Endothelial cell of umbilical vein (primary cell): ENCODE results near the gene FAM180B. TPM values are rescaled to one million over a fixed set of nuclear protein-coding genes. Genes with fewer than 3 reads are reported as not detected.
A peak's percentile ranks its signal among the peaks of the same experiment; 100 is the strongest.
"Not testable (repeated sequence)": the region's sequence is repeated elsewhere in the genome, so short reads cannot be mapped to it uniquely, and the experiment has no call there.

Experiments
- BruUV-seq: library from RNA; stranded (reverse); fragments of 400-500 nt; replicated peaks from 2 replicates; lab custom pipeline; 2021; lab: Mats Ljungman, UMichigan
- CTCF ChIA-PET: fragments of 300-600, 350-600 bp; sonication (Branson Sonifier 250); formaldehyde crosslinking; loops from one replicate; lab custom pipeline; 2021; ENCODE audit warnings: antibody characterized with exemption, inconsistent platforms; lab: Charles Lee
- POLR2A ChIA-PET: fragments of 300-600, 350-600 bp; sonication (Branson Sonifier 250); formaldehyde crosslinking; loops from one replicate; lab custom pipeline; 2021; ENCODE audit warnings: antibody characterized with exemption, inconsistent platforms; lab: Charles Lee
- DNase-seq: peaks from one replicate; pipeline ENCODE4 v3.0.0-alpha.2; 2011; ENCODE audit warnings: low read depth, low spot score
- FAIRE-seq: peaks from 2 replicates; lab custom pipeline; 2011; peaks lifted over from hg19 to GRCh38; lab: Jason Lieb, UNC
- H2AFZ ChIP-seq: 2 replicates; pipeline ENCODE4 v1.6.0; 2012; ENCODE audit warnings: low read depth, low read length, control low read depth, inconsistent platforms
- H3K27ac ChIP-seq: 2 replicates; pipeline ENCODE4 v1.5.1; 2011; ENCODE audit warnings: low read depth, mild to moderate bottlenecking, control low read depth, low read length, moderate library complexity; ENCODE audit not compliant: insufficient read depth
- H3K27me3 ChIP-seq, 2 experiments: 2 replicates each; pipeline versions ENCODE4 v1.6.0 to v1.6.1; 2011; ENCODE audit warnings: low read length in 2 of 2, mixed read lengths in 1 of 2; ENCODE audit not compliant: control insufficient read depth in 2 of 2, insufficient read depth in 2 of 2
- H3K36me3 ChIP-seq, 2 experiments: 2 replicates in 1 of 2; 3 replicates in 1 of 2; pipeline ENCODE4 v1.5.1; 2011; ENCODE audit warnings: low read length in 2 of 2, mild to moderate bottlenecking in 1 of 2, moderate library complexity in 1 of 2; ENCODE audit not compliant: control insufficient read depth in 2 of 2, insufficient read depth in 2 of 2; ENCODE audit errors: extremely low read depth in 1 of 2
- H3K4me1 ChIP-seq: 3 replicates; pipeline ENCODE4 v1.5.1; 2011; ENCODE audit warnings: mild to moderate bottlenecking, low read length; ENCODE audit not compliant: control insufficient read depth, insufficient read depth; ENCODE audit errors: extremely low read depth
- H3K4me2 ChIP-seq: 2 replicates; pipeline ENCODE4 v1.6.1; 2011; ENCODE audit warnings: low read length, control low read depth, mixed read lengths; ENCODE audit not compliant: insufficient read depth
- H3K4me3 ChIP-seq, 3 experiments: fragments of 200-600 bp in 1 of 3; sonication (generic), shearing (Covaris generic) in 1 of 3; replicated peaks in 1 of 3; 2 replicates each; pipeline ENCODE4 v1.5.1; 2011 to 2016; ENCODE audit warnings: control low read depth in 3 of 3, low read length in 3 of 3, mild to moderate bottlenecking in 2 of 3, inconsistent platforms in 1 of 3, low read depth in 1 of 3, moderate library complexity in 1 of 3; ENCODE audit not compliant: insufficient read depth in 1 of 3
- H3K79me2 ChIP-seq: 2 replicates; pipeline ENCODE4 v1.6.0; 2012; ENCODE audit warnings: low read length, inconsistent platforms; ENCODE audit not compliant: control insufficient read depth, insufficient read depth
- H3K9ac ChIP-seq: replicated peaks from 2 replicates; pipeline ENCODE3; 2011; ENCODE audit warnings: low read length, control low read depth; ENCODE audit not compliant: insufficient read depth; ENCODE audit errors: extremely low read depth
- H3K9me1 ChIP-seq: replicated peaks from 3 replicates; pipeline ENCODE4 v1.6.0; 2011; ENCODE audit warnings: mild to moderate bottlenecking, low read length; ENCODE audit not compliant: control insufficient read depth, insufficient read depth; ENCODE audit errors: extremely low read depth
- H3K9me3 ChIP-seq: replicated peaks from 2 replicates; pipeline ENCODE4 v1.5.1; 2012; ENCODE audit warnings: low read length, inconsistent platforms; ENCODE audit not compliant: control insufficient read depth, insufficient read depth
- H4K20me1 ChIP-seq: replicated peaks from 2 replicates; pipeline ENCODE3; 2011; ENCODE audit warnings: mild to moderate bottlenecking, low read length; ENCODE audit not compliant: control insufficient read depth, insufficient read depth; ENCODE audit errors: extremely low read depth
- FOS ChIP-seq: IDR thresholded peaks from 2 replicates; pipeline ENCODE4 v1.6.1; 2011; ENCODE audit warnings: mild to moderate bottlenecking, low read length, moderate library complexity, borderline replicate concordance; ENCODE audit not compliant: insufficient read depth
- GATA2 ChIP-seq: IDR thresholded peaks from 2 replicates; pipeline ENCODE4 v1.7.0; 2011; ENCODE audit warnings: low read depth, mild to moderate bottlenecking, moderate library complexity, mixed read lengths, low read length; ENCODE audit not compliant: insufficient read length, insufficient read depth
- JUN ChIP-seq: IDR thresholded peaks from 2 replicates; pipeline ENCODE4 v1.6.1; 2011; ENCODE audit warnings: borderline replicate concordance, low read depth; ENCODE audit not compliant: insufficient read length, insufficient read depth
- MAX ChIP-seq: IDR thresholded peaks from 2 replicates; pipeline ENCODE4 v1.6.1; 2011; ENCODE audit not compliant: insufficient read depth, insufficient read length
- MYC ChIP-seq: IDR thresholded peaks from one replicate; pipeline ENCODE4 v1.6.1; 2011; ENCODE audit warnings: mild to moderate bottlenecking, low read depth, low read length
- POLR2AphosphoS5 ChIP-seq: IDR thresholded peaks from 2 replicates; pipeline ENCODE4 v1.6.1; 2012; ENCODE audit warnings: low read depth, mild to moderate bottlenecking, control low read depth, low read length, moderate library complexity; ENCODE audit not compliant: insufficient read depth
- dilution Hi-C: fragments of 300-500 bp; cut with MboI; formaldehyde crosslinking; loops from one replicate; pipeline ENCODE4 v1.15.0; 2019; ENCODE audit warnings: low sequenced_read_pairs; ENCODE audit not compliant: extremely low pct_ligation_motif_present
- intact Hi-C: fragments of 100-400 bp; cut with micrococcal nuclease; formaldehyde crosslinking; loops from one replicate; pipeline ENCODE4 v1.10.0; 2022
- polyA plus RNA-seq, 4 experiments: library from polyadenylated mRNA; depleted of rRNA in 3 of 4; stranded (reverse) in 3 of 4; unstranded in 1 of 4; fragments of >200 nt; gene quantifications; 2 replicates each; pipeline versions ENCODE4 v1.2.1 to v1.2.3, GENCODE V29; 2011 to 2012; ENCODE audit warnings: missing spikeins in 1 of 4
- total RNA-seq: library from RNA; stranded (reverse); gene quantifications from 2 replicates; pipeline ENCODE4 v1.2.3, GENCODE V29; 2021
- TF ChIP-seq, protein P1 (sequence below), 2 donors: IDR thresholded peaks; 1 replicate in 1 of 2; 2 replicates in 1 of 2; pipeline ENCODE4 v1.5.1; 2011; ENCODE audit warnings: low read length in 2 of 2, mild to moderate bottlenecking in 2 of 2, moderate library complexity in 2 of 2, control low read depth in 1 of 2, inconsistent platforms in 1 of 2, low read depth in 1 of 2; ENCODE audit not compliant: insufficient read depth in 1 of 2; ENCODE audit errors: extremely low read depth in 1 of 2

Gene FAM180B
- total and polyA plus RNA-seq, 2 donors (not counting 3 experiments of a cell fraction or from before 2014, with no cell fraction given), result not detected

DNA sequence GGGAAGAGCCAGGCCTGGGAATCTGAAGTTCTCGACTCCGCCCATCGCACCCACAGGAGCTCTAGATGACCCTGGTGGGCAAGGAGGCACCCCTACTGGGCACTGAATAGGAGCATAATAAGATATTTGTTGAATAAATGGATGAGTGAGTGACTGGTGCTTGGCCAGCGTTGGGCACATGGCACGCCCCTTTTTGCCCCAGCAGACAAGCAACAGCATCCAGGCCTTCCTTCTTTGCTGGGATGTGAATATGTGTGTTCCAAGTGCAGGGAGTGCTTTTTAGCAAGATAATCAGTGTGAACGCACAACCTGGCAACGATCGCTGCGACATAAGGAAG, 33.1 kb upstream of the FAM180B start:
- no peak for FAIRE-seq
- Histone ChIP-seq H3K4me1 (peaks cover 9% of the 10 kb centered on the region), H3K9me1 (no peaks in the 10 kb centered on the region), H3K4me2 (peak overlapping the region; percentile 90), H3K79me2 (peaks cover 44% of the 10 kb centered on the region), H3K27me3 (no peaks in the 10 kb centered on the region), H3K9ac (peak overlapping the region; percentile 48), H3K36me3 (no peaks in the 10 kb centered on the region), H4K20me1 (peaks cover 4% of the 10 kb centered on the region), H3K9me3 (no peaks in the 10 kb centered on the region), H3K27ac (no peak overlapping the region), H3K4me3 (peak overlapping the region in 2 of 3 experiments; percentile 68 to 75), H2AFZ (peak overlapping the region; percentile 94)
- POLR2A ChIA-PET, result interaction anchor here (1.8 kb wide), 1 partner anchor 87 kb away, joined by 6 read pairs; no protein-coding TSS in a partner anchor
- dilution Hi-C loops, result no loop called here
- BruUV-seq, result no TSS peak
- CTCF ChIA-PET, result interaction anchor here (0.6 to 4.2 kb wide), 15 partner anchors 10 to 179 kb away, joined by 3 to 41 read pairs (median 4); no protein-coding TSS in a partner anchor
- DNase-seq, result no peak
- intact Hi-C loops, result loop anchor here (1.0 to 5.0 kb wide), 5 partner anchors 15 to 146 kb away; partner anchors contain the start of genes KBTBD4, PSMC3 and SLC39A13
- TF ChIP-seq, protein P1, sequence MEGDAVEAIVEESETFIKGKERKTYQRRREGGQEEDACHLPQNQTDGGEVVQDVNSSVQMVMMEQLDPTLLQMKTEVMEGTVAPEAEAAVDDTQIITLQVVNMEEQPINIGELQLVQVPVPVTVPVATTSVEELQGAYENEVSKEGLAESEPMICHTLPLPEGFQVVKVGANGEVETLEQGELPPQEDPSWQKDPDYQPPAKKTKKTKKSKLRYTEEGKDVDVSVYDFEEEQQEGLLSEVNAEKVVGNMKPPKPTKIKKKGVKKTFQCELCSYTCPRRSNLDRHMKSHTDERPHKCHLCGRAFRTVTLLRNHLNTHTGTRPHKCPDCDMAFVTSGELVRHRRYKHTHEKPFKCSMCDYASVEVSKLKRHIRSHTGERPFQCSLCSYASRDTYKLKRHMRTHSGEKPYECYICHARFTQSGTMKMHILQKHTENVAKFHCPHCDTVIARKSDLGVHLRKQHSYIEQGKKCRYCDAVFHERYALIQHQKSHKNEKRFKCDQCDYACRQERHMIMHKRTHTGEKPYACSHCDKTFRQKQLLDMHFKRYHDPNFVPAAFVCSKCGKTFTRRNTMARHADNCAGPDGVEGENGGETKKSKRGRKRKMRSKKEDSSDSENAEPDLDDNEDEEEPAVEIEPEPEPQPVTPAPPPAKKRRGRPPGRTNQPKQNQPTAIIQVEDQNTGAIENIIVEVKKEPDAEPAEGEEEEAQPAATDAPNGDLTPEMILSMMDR (IDR thresholded peaks at IDR 0.05; ENCODE audit: extremely low read depth in 1 of 2, insufficient read depth in 1 of 2, low read depth in 1 of 2, low read length in 2 of 2), result peak in 1 of 2 donors; percentile 1
- no peak for TF ChIP-seq FOS
- no peak for TF ChIP-seq MAX
- no peak for TF ChIP-seq POLR2AphosphoS5
- no peak for TF ChIP-seq JUN
- no peak for TF ChIP-seq GATA2
- TF ChIP-seq MYC, result no peak

DNA sequence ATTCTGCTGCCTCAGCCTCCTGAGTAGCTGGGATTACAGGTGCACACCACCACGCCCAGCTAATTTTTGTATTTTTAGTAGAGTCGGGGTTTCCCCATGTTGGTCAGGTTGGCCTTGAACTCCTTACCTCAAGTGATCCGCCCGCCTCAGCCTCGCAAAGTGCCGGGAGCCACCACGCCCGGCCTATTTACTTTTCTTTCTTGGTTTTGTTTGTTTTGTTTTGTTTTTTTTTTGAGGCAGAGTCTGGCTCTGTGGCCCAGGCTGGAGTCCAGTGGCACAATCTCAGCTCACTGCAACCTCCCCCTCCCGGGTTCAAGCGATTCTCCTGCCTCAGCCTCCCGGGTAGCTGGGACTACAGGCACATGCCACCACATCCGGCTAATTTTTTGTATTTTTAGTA, 29.5 kb upstream of the FAM180B start:
- H3K4me2 ChIP-seq, H2AFZ ChIP-seq, H3K79me2 ChIP-seq, H3K9me1 ChIP-seq, H3K4me1 ChIP-seq, dilution Hi-C loops, intact Hi-C loops, DNase-seq, H3K27me3 ChIP-seq, H3K4me3 ChIP-seq, H3K36me3 ChIP-seq, H4K20me1 ChIP-seq, FAIRE-seq, BruUV-seq, H3K27ac ChIP-seq, H3K9ac ChIP-seq, H3K9me3 ChIP-seq: not testable (repeated sequence)
- ChIA-PET CTCF (interaction anchor here (0.9 kb wide), 1 partner anchor 8 kb away, joined by 3 read pairs; the partner anchor contains the start of gene PTPMT1), POLR2A (interaction anchor here (0.7 kb wide), 1 partner anchor 38 kb away, joined by 3 read pairs; no protein-coding TSS in a partner anchor)
